ENCODE results near the gene BRI3BP. TPM values are rescaled to one million over a fixed set of nuclear protein-coding genes. Genes with fewer than 3 reads are reported as not detected.
"Not testable (repeated sequence)": the region's sequence is repeated elsewhere in the genome, so short reads cannot be mapped to it uniquely, and the experiment has no call there.

Gene BRI3BP
- total RNA-seq, 1 donor from 2014 or later: 14.1 TPM

GRCh38 chr12:125021771-125022170, 28.3 kb downstream of the BRI3BP start:
- DNase-seq (ENCODE audit: low read depth): no peak

GRCh38 chr12:125023065-125023464, 29.6 kb downstream of the BRI3BP start:
- no peak for DNase-seq (ENCODE audit: low read depth)

GRCh38 chr12:125024949-125025563, 31.6 kb downstream of the BRI3BP start:
- no peak for DNase-seq (ENCODE audit: low read depth)

- no peak for DNase-seq (ENCODE audit: low read depth)
Observed at GRCh38 chr12:125025606-125026235, 32.3 kb downstream of the BRI3BP start.

- no peak for DNase-seq (ENCODE audit: low read depth)
Observed at GRCh38 chr12:125028106-125028505, 34.7 kb downstream of the BRI3BP start.

- DNase-seq (ENCODE audit: low read depth): no peak
Observed at GRCh38 chr12:125029761-125030358, 36.4 kb downstream of the BRI3BP start.

GRCh38 chr12:125031471-125031870, 38.0 kb downstream of the BRI3BP start:
- DNase-seq (ENCODE audit: low read depth): not testable (repeated sequence)

- no peak for DNase-seq (ENCODE audit: low read depth)
Observed at GRCh38 chr12:125032466-125033152, 39.2 kb downstream of the BRI3BP start.

- no peak for DNase-seq (ENCODE audit: low read depth)
Observed at GRCh38 chr12:125033288-125033687, 39.8 kb downstream of the BRI3BP start.

- DNase-seq (ENCODE audit: low read depth): no peak
Observed at GRCh38 chr12:125038976-125039625, 45.7 kb downstream of the BRI3BP start.

- DNase-seq (ENCODE audit: low read depth): no peak
Observed at GRCh38 chr12:125049093-125049458, 55.6 kb downstream of the BRI3BP start.

GRCh38 chr12:125050446-125050845, 57.0 kb downstream of the BRI3BP start:
- DNase-seq (ENCODE audit: low read depth): no peak

- no peak for DNase-seq (ENCODE audit: low read depth)
Observed at GRCh38 chr12:125050868-125051267, 57.4 kb downstream of the BRI3BP start.

GRCh38 chr12:125053821-125054220, 60.4 kb downstream of the BRI3BP start:
- DNase-seq (ENCODE audit: low read depth): no peak

GRCh38 chr12:125055591-125055990, 62.1 kb downstream of the BRI3BP start:
- DNase-seq (ENCODE audit: low read depth): no peak

- DNase-seq (ENCODE audit: low read depth): no peak
Observed at GRCh38 chr12:125056306-125056705, 62.9 kb downstream of the BRI3BP start.

- no peak for DNase-seq (ENCODE audit: low read depth)
Observed at GRCh38 chr12:125057708-125058107, 64.3 kb downstream of the BRI3BP start.

GRCh38 chr12:125061229-125061628, 67.8 kb downstream of the BRI3BP start:
- DNase-seq (ENCODE audit: low read depth): no peak

- not testable (repeated sequence) for DNase-seq (ENCODE audit: low read depth)
Observed at GRCh38 chr12:125063522-125063921, 70.1 kb downstream of the BRI3BP start.

- no peak for DNase-seq (ENCODE audit: low read depth)
Observed at GRCh38 chr12:125064492-125064891, 71.0 kb downstream of the BRI3BP start.

GRCh38 chr12:125065021-125065918, 71.8 kb downstream of the BRI3BP start, which contains the start of gene AACS:
Gene AACS, plus strand, starts transcription at chr12:125065435. Its CDS starts 150 bp downstream, at chr12:125065585.
- peak; percentile 36 for DNase-seq (ENCODE audit: low read depth)
